HEK293 (cell line): Measurements from ENCODE around the gene DGKB.

Source experiments
- CTCF ChIA-PET: fragments of 350-600 bp; formaldehyde crosslinking; extraction: SDS; loops from one replicate; lab custom pipeline; 2021; ENCODE audit warnings: antibody characterized with exemption; lab: Yijun Ruan, JAX
- POLR2A ChIA-PET: fragments of 300-600 bp; formaldehyde crosslinking; extraction: SDS; loops from one replicate; lab custom pipeline; 2020; ENCODE audit warnings: antibody characterized with exemption, inconsistent platforms; lab: Yijun Ruan, JAX
- H3K27ac ChIP-seq: fragments of 200-500 bp; sonication (Bioruptor generic); 2 replicates; pipeline ENCODE4 v1.5.1; 2014; ENCODE audit warnings: low read depth, low read length, control low read depth, inconsistent platforms; ENCODE audit errors: extremely low read depth
- H3K36me3 ChIP-seq, 2 experiments: fragments of 200-500 bp in 1 of 2; sonication (Bioruptor generic) in 1 of 2; 1 replicate in 1 of 2; 2 replicates in 1 of 2; pipeline ENCODE4 v1.5.1; 2014 to 2017; ENCODE audit warnings: inconsistent platforms in 2 of 2, low read length in 2 of 2; ENCODE audit not compliant: control insufficient read depth in 2 of 2, insufficient read depth in 1 of 2
- H3K4me1 ChIP-seq: fragments of 200-500 bp; sonication (Bioruptor generic); 2 replicates; pipeline ENCODE4 v1.5.1; 2014; ENCODE audit warnings: mild to moderate bottlenecking, low read length, inconsistent platforms; ENCODE audit not compliant: control insufficient read depth, insufficient read depth
- H3K4me3 ChIP-seq: 2 replicates; pipeline ENCODE4 v1.5.1; 2011; ENCODE audit warnings: low read depth, mild to moderate bottlenecking, control low read depth, low read length, moderate library complexity
- H3K9me3 ChIP-seq: fragments of 200-500 bp; sonication (Bioruptor generic); 2 replicates; pipeline ENCODE4 v1.5.1; 2014; ENCODE audit warnings: low read depth, low read length, inconsistent platforms; ENCODE audit not compliant: control insufficient read depth, insufficient read depth
- MZF1 ChIP-seq: fragments of 450-650 bp; formaldehyde crosslinking; IDR thresholded peaks from 2 replicates; pipeline ENCODE4 v1.5.1; 2017; ENCODE audit warnings: missing biosample characterization, missing genetic modification characterization, borderline replicate concordance
- RBAK ChIP-seq: fragments of 450-650 bp; formaldehyde crosslinking; IDR thresholded peaks from 2 replicates; pipeline ENCODE4 v1.5.1; 2016; ENCODE audit warnings: missing biosample characterization, missing genetic modification characterization
- SP7 ChIP-seq: fragments of 450-650 bp; formaldehyde crosslinking; IDR thresholded peaks from 2 replicates; pipeline ENCODE4 v1.5.1; 2016; ENCODE audit warnings: missing biosample characterization, missing genetic modification characterization
- ZBTB8A ChIP-seq: fragments of 450-650 bp; formaldehyde crosslinking; IDR thresholded peaks from 2 replicates; pipeline ENCODE4 v1.5.1; 2016; ENCODE audit warnings: missing biosample characterization, missing genetic modification characterization
- ZNF112 ChIP-seq: fragments of 450-650 bp; formaldehyde crosslinking; IDR thresholded peaks from 2 replicates; pipeline ENCODE4 v1.5.0; 2017; ENCODE audit warnings: missing biosample characterization, missing genetic modification characterization
- ZNF114 ChIP-seq: fragments of 450-650 bp; formaldehyde crosslinking; IDR thresholded peaks from 2 replicates; pipeline ENCODE4 v1.5.0; 2017; ENCODE audit warnings: missing biosample characterization, missing genetic modification characterization
- ZNF292 ChIP-seq: fragments of 450-650 bp; formaldehyde crosslinking; IDR thresholded peaks from 2 replicates; pipeline ENCODE4 v1.5.1; 2016; ENCODE audit warnings: low read depth, missing biosample characterization, missing genetic modification characterization, borderline replicate concordance
- ZNF335 ChIP-seq: fragments of 450-650 bp; formaldehyde crosslinking; conservative IDR thresholded peaks from 2 replicates; pipeline ENCODE4 v1.5.1; 2016; ENCODE audit warnings: missing biosample characterization, missing genetic modification characterization
- ZNF48 ChIP-seq: fragments of 450-650 bp; formaldehyde crosslinking; IDR thresholded peaks from 2 replicates; pipeline ENCODE4 v1.5.1; 2016; ENCODE audit warnings: missing biosample characterization, missing genetic modification characterization
- ZNF488 ChIP-seq: fragments of 450-650 bp; formaldehyde crosslinking; IDR thresholded peaks from 2 replicates; pipeline ENCODE4 v1.5.1; 2016; ENCODE audit warnings: missing biosample characterization, missing genetic modification characterization
- ZNF610 ChIP-seq: fragments of 450-650 bp; formaldehyde crosslinking; IDR thresholded peaks from 2 replicates; pipeline ENCODE4 v1.5.1; 2016; ENCODE audit warnings: missing biosample characterization, missing genetic modification characterization, borderline replicate concordance
- ZNF621 ChIP-seq: fragments of 450-650 bp; formaldehyde crosslinking; IDR thresholded peaks from 2 replicates; pipeline ENCODE4 v1.5.1; 2017; ENCODE audit warnings: missing biosample characterization, missing genetic modification characterization
- ZNF792 ChIP-seq: fragments of 450-650 bp; formaldehyde crosslinking; IDR thresholded peaks from 2 replicates; pipeline ENCODE4 v1.5.1; 2016; ENCODE audit warnings: missing biosample characterization, missing genetic modification characterization
- ZSCAN16 ChIP-seq: fragments of 450-650 bp; formaldehyde crosslinking; IDR thresholded peaks from 2 replicates; pipeline ENCODE4 v1.5.1; 2016; ENCODE audit warnings: missing biosample characterization, missing genetic modification characterization
- TF ChIP-seq, protein P1 (sequence below): fragments of 450-650 bp; formaldehyde crosslinking; IDR thresholded peaks from 2 replicates; pipeline ENCODE4 v1.5.1; 2016; ENCODE audit warnings: missing biosample characterization, missing genetic modification characterization
- TF ChIP-seq, protein P2 (sequence below): fragments of 450-650 bp; formaldehyde crosslinking; IDR thresholded peaks from 2 replicates; pipeline ENCODE4 v1.5.1; 2016; ENCODE audit warnings: missing biosample characterization, missing genetic modification characterization

Gene DGKB

DNA sequence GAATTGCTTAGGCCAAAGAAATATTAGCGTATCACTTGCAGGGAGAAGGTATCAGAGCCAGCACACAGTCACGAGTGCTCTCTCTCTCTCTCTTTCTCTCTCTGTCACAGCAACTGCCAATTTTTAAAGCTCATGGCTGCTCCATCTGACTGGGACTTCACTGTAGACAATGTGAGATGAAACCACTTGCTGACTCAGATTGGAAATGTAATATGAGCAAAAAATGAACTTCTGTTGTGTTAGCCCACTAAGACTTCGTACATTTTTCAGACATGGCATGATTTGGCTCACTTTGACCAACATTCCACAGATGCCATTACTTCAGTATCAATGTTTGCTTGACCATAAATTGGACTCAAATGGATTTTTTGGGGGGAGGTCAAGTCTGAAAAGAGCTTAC, 68.1 kb downstream of the DGKB start (continued):
- TF ChIP-seq MZF1 (tag by site-specific recombination) (no peak), ZNF792 (tag by site-specific recombination) (no peak)

DNA sequence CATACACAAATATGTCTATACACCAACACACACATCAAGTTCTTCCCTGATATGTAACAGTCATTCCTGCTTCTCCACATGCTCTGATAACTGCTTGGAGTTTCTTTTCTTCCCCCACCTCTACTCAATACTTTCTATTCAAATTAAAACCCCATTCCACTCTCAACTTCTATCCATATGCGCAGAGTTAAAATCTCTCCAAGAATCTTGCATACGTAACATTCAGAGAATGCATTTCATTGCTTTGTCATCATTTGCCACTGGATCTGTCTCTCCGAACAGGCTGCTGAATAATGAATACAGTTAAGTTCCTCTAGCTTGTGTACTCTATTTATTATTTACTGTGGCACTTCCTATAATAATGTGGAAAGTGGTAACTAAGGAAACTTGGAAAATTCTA, 68.8 kb downstream of the DGKB start:
- ChIA-PET POLR2A (no interaction called here), CTCF (interaction anchor here (0.5 kb wide), 1 partner anchor 16 kb away, joined by 3 read pairs; no protein-coding TSS in a partner anchor)

DNA sequence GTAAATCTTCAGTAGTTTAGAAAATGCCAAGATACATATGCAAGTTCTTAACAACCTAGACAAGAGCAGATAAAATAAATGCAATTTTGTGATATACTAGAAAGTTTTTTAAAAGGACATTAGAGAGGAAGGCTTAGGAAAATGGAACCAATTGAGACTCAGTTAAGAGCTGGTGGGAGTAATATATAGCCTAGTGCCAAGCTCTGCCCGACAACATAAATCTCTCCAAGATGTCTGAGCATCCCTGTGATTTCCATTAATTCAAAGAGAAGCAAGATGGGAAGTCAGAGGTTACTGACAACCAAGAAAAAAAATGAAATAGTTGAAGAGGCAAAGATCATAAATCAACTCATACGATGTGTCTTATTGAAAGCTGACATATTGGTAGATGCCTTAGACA, 74.5 kb downstream of the DGKB start:
- H3K4me3 ChIP-seq = no peak overlapping the region
- ChIA-PET CTCF (no interaction called here), POLR2A (no interaction called here)
- no peaks in the 10 kb centered on the region for H3K36me3 ChIP-seq
- H3K4me1 ChIP-seq = no peaks in the 10 kb centered on the region
- no peak overlapping the region for H3K27ac ChIP-seq
- TF ChIP-seq ZNF292 (no peak), SP7 (no peak), ZNF335 (no peak), ZNF610 (tag by site-specific recombination) (no peak), ZNF621 (tag by site-specific recombination) (no peak), ZNF112 (tag by site-specific recombination) (no peak), ZNF48 (no peak), ZSCAN16 (tag by site-specific recombination) (no peak)
- TF ChIP-seq, protein P1, sequence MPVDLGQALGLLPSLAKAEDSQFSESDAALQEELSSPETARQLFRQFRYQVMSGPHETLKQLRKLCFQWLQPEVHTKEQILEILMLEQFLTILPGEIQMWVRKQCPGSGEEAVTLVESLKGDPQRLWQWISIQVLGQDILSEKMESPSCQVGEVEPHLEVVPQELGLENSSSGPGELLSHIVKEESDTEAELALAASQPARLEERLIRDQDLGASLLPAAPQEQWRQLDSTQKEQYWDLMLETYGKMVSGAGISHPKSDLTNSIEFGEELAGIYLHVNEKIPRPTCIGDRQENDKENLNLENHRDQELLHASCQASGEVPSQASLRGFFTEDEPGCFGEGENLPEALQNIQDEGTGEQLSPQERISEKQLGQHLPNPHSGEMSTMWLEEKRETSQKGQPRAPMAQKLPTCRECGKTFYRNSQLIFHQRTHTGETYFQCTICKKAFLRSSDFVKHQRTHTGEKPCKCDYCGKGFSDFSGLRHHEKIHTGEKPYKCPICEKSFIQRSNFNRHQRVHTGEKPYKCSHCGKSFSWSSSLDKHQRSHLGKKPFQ = no peak
- no peaks in the 10 kb centered on the region for H3K9me3 ChIP-seq

More for the DNA sequence above, 68.8 kb downstream of the DGKB start:
- H3K9me3 ChIP-seq = no peaks in the 10 kb centered on the region
- H3K27ac ChIP-seq = no peak overlapping the region
- no peak overlapping the region for H3K4me3 ChIP-seq
- no peaks in the 10 kb centered on the region for H3K4me1 ChIP-seq
- no peak for TF ChIP-seq ZBTB8A
- TF ChIP-seq, protein P2, sequence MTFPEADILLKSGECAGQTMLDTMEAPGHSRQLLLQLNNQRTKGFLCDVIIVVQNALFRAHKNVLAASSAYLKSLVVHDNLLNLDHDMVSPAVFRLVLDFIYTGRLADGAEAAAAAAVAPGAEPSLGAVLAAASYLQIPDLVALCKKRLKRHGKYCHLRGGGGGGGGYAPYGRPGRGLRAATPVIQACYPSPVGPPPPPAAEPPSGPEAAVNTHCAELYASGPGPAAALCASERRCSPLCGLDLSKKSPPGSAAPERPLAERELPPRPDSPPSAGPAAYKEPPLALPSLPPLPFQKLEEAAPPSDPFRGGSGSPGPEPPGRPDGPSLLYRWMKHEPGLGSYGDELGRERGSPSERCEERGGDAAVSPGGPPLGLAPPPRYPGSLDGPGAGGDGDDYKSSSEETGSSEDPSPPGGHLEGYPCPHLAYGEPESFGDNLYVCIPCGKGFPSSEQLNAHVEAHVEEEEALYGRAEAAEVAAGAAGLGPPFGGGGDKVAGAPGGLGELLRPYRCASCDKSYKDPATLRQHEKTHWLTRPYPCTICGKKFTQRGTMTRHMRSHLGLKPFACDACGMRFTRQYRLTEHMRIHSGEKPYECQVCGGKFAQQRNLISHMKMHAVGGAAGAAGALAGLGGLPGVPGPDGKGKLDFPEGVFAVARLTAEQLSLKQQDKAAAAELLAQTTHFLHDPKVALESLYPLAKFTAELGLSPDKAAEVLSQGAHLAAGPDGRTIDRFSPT (tag by site-specific recombination) = no peak
- no peak for TF ChIP-seq ZNF488 (tag by site-specific recombination)
- TF ChIP-seq RBAK (tag by site-specific recombination) = no peak
- H3K36me3 ChIP-seq = no peaks in the 10 kb centered on the region

DNA sequence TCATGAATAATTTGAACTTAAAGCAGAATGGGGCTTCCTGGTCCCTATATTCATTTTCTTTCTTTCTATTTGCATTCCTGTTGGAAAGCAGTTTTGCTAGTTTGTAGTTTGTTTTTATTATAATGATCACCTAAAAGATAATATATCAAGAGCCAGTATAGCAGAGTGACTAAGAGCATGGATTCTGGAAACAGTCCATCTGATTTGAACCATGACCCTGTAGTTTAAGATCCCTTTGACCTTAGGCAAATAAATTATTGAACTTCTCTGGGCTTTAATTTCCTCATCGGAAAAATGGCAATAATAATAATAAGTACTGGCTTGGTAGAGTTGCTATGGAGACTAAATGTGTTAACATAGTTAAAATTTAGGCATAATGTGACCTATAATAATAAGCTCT, 76.1 kb downstream of the DGKB start:
- ChIA-PET CTCF (no interaction called here), POLR2A (no interaction called here)
- Histone ChIP-seq H3K9me3 (no peaks in the 10 kb centered on the region), H3K36me3 (no peaks in the 10 kb centered on the region), H3K4me3 (no peak overlapping the region), H3K4me1 (no peaks in the 10 kb centered on the region), H3K27ac (no peak overlapping the region)
- TF ChIP-seq ZNF114 (tag by site-specific recombination) = no peak
